HG02981 (cell line): ENCODE data around the gene ECPAS.
"Not testable (repeated sequence)": the region's sequence is repeated elsewhere in the genome, so short reads cannot be mapped to it uniquely, and the experiment has no call there.

Source experiments
- ATAC-seq: cut with Tn5 transposase; IDR thresholded peaks from one replicate; pipeline ENCODE4 v1.9.1; 2021; ENCODE audit warnings: mild to moderate bottlenecking, moderate library complexity; ENCODE audit not compliant: unreplicated experiment

ECPAS gene

GRCh38 chr9:111483858-111484571 is at the start of gene ECPAS:
Gene ECPAS, minus strand, starts transcription at chr9:111484383. Its CDS starts 11,465 bp downstream, at chr9:111472918.
- peak; percentile 59 for ATAC-seq

DNA sequence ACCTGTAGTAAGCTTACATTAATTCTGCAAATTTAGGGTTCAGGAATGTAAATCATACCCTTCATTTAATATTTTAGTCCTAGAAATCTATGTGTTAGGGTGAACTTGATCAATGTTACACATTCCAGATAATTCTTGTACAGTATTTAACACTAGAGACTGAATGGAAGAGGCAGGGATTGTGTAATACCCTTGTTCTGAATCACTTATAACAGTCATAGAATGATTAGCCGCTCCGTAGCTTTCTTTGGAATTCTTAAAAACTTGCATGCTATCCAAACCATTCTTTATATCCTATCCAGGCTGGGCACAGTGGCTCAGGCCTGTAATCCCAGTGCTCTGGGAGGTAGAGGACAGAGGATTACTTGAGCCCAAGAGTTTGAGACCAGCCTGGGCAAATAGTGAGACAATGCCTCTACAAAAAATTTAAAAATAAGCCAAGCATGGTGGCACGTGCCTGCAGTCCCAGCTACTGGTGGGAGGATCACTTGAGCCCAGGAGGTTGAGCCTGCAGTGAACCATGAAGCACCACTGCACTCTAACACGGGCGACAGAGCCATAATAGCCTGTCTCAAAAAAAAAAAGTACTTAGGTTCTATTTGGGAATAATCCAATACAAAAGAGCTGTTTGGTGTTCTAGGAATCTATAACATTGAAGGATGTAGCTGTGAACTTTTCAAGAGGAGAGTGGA is 49.1 kb upstream of the ECPAS start:
- no peak for ATAC-seq

DNA sequence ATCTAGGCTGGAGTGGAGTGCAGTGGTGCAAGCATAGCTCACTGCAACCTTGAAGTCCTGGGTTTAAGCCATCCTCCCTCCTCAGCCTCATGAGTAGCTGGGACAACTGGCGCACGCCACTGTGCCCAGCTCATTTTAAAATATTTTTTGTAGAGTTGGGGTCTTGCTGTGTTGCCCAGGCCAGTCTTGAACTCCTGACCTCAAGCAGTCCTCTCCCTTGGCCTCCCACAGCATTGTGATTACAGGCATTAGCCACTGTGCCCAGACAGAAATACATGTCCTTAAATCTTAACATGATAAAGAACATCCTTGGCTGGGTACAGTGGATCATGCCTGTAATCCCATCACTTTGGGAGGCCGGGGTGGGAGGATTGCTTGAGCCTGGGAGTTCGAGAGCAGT is 47.5 kb upstream of the ECPAS start:
- no peak for ATAC-seq

DNA sequence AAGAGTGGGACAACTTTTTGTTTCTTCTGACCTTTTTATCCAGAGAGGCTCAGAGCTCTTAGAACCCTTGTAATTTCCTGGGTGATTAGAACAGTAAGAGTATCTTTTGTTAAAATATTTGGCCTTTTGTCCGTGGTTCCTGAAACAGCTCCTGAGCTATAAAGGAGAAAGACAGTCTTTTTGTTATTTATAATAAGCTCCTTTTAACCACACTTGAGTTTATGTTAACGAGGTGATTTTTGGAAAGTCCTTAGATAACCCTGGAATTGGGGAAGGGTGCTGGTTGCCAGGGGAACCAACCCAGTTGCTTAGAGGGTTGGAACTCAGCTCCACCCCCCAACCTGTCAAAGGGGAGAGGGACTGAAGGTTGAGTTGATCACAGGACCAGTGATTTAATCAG is 45.6 kb upstream of the ECPAS start:
- ATAC-seq = no peak

GRCh38 chr9:111527347-111527746 is 43.2 kb upstream of the ECPAS start:
- ATAC-seq = no peak

- ATAC-seq = no peak
Measured at GRCh38 chr9:111525056-111525977, 41.1 kb upstream of the ECPAS start, which contains the start of gene ZNF483. Gene ZNF483, plus strand, starts transcription at chr9:111525179. Its CDS starts 2,217 bp downstream, at chr9:111527396.

- no peak for ATAC-seq
Measured at GRCh38 chr9:111524731-111525055, 40.5 kb upstream of the ECPAS start.

GRCh38 chr9:111516061-111516465 is 31.9 kb upstream of the ECPAS start:
- ATAC-seq = no peak

GRCh38 chr9:111514967-111515366 is 30.8 kb upstream of the ECPAS start:
- ATAC-seq = no peak

DNA sequence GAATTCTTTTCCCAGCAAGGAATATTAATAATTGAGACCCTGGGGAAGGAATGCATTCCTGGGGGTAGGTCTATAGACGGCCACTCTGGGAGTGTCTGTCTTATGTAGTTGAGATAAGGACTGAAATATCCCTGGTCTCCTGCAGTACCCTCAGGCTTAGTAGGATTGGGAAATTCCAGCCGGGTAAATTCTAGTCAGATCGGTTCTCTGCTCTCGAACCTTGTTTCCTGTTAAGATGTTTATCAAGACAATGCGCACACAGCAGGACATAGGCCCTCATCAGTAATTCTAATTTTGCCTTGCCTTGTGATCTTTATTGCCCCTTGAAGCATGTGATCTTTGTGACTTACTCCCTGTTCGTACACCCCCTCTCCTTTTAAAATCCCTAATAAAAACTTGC is 27.4 kb upstream of the ECPAS start:
- not testable (repeated sequence) for ATAC-seq

GRCh38 chr9:111502506-111502905 is 18.3 kb upstream of the ECPAS start:
- no peak for ATAC-seq

- no peak for ATAC-seq
Measured at GRCh38 chr9:111501648-111502047, 17.5 kb upstream of the ECPAS start.

- no peak for ATAC-seq
Measured at GRCh38 chr9:111501005-111501562, 16.9 kb upstream of the ECPAS start.

DNA sequence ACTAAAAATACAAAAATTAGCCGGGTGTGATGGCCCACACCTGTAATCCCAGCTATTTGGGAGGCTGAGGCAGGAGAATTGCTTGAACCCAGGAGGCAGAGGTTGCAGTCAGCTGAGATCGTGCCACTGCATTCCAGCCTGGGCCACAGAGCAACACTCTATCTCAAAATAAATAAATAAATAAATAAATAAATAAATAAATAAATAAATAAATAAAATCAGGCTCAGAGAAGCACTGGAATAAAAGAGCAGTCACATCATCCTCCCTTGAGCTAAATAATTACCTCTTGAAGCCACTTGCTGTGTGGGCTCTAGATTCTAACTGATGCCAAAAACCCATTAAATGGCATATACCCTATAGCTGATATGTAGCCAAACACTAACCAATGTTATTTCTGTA is 13.0 kb upstream of the ECPAS start:
- not testable (repeated sequence) for ATAC-seq

DNA sequence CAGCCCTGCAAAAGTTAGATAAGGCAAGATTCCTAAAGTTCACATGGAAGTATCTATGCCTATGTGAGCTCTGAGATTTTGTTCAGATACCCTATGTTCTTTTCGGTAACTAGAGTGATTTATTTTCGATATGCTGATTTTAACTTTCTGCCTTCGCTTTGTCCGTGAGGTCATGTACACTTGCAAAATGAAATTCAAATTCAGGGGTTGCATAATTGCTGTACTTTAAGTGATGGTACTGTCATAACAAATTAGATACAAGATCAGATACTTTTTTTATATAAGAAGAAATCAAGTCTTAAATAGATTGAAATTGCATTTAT is 350 bp upstream of the ECPAS start:
- no peak for ATAC-seq

DNA sequence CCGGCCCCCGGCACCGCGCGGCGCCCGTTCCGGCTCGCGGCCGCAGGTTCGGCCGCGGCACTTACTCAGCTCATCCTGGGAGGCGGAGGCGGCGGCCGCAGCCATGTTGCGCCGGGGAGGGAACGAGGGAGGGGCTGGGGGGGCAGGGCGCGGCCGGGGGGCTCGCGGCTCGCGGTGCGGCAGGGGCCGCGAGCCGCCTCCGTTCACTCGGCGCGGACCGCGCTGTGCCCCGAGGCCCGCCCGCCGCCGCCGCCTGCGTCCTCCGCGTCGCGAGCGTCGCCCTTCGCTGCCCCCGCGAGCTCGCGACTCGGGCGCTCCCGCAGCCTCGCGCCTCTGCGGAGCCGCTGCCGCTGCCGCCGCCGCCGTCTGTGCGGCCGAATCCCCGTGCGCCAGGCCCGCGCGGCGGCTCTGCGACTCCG is 735 bp downstream of the ECPAS start:
- peak; percentile 32 for ATAC-seq

GRCh38 chr9:111482694-111483438 is 1.3 kb downstream of the ECPAS start:
- ATAC-seq = peak; percentile 49

DNA sequence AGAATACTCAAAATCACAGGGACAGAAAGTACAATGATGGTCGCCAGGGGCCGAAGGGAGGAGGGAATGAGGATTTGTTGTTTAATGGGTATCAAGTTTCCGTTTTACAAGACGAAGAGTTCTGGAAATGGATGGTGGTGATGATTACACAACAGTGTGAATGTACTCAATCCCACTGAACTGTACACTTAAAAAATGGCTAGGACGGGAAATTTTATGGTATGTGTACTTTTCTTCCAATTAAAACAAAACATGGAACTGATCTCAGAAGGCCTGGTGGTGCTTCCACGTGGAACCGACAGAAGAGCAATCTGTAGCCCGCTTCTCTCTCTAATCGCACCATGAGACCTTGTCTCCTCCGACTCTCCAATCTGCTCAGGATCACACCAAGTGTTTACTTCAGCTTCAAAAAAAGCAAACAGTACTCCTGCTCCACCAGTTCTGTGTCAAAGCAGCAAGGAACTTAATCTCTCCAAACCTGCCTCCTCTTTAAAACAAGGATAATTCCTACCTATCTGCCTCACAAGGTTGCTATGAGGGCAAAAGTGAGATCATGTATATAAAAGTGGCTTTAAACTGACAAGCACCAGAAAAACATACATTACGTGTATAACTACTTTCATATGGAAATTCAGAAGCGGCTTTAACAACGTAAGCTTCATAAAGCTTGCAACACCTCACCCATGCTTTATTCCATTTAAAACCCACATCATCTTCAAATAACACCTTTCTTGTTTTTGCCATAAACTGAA is 2.1 kb downstream of the ECPAS start:
- ATAC-seq = no peak

DNA sequence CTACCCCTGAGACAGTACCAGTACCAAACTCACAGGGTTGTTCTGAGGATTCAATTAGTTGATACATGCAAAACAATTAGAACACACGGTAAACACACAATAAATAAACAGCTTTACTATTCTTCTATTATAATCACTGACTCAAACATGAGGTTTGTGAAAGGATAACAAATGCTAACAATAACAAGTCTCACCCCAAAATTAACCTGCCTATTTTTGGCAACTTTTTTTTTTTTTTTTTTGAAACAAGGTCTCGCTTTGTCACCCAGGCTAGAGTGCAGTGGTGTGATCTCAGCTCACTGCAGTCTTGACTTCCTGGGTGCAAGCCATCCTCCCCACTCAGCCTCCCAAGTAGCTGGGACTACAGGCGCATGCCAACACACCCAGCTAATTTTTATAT is 6.5 kb downstream of the ECPAS start:
- ATAC-seq = no peak

DNA sequence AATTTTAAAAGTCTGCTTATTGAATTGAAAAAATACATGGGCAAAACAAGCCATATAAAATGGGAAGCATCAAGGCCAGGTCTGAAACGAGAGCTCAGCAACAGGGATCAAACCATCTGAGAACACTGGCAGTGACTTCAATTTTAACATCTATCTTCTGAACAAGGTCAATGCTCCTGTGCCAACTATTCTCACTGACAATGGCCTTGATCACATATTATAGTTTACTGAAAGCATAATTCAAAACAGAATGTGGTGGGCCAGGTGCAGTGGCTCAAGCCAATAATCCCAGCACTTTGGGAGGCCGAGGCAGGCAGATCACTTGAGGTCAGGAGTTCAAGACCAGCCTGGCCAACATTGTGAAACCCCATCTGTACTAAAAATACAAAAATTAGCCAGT is 9.0 kb downstream of the ECPAS start:
- no peak for ATAC-seq
